WTC11 (cell line): ENCODE results near the gene MGAT5B. TPM values are rescaled to one million over a fixed set of nuclear protein-coding genes. Genes with fewer than 3 reads are reported as not detected.

Experiments used
- CREB1 ChIP-seq: sonication (generic); formaldehyde crosslinking; IDR thresholded peaks from 2 replicates; pipeline ENCODE4 v1.8.0; 2023; ENCODE audit warnings: mild to moderate bottlenecking, missing genetic modification reagents
- ELF4 ChIP-seq: sonication (generic); formaldehyde crosslinking; IDR thresholded peaks from 2 replicates; pipeline ENCODE4 v1.8.1; 2022; ENCODE audit warnings: low read depth, mild to moderate bottlenecking, moderate library complexity, missing genetic modification reagents
- ETV6 ChIP-seq: sonication (generic); formaldehyde crosslinking; IDR thresholded peaks from 2 replicates; pipeline ENCODE4 v1.8.1; 2022; ENCODE audit warnings: mild to moderate bottlenecking, missing genetic modification reagents
- FOXJ3 ChIP-seq: sonication (generic); formaldehyde crosslinking; IDR thresholded peaks from 2 replicates; pipeline ENCODE4 v1.9.0; 2021; ENCODE audit warnings: missing genetic modification reagents, mild to moderate bottlenecking, borderline replicate concordance
- FOXP1 ChIP-seq: sonication (generic); formaldehyde crosslinking; IDR thresholded peaks from 2 replicates; pipeline ENCODE4 v1.8.0; 2022; ENCODE audit warnings: missing genetic modification reagents, mild to moderate bottlenecking, moderate library complexity, borderline replicate concordance
- GTF2I ChIP-seq: fragments of 250-450 bp; sonication (Bioruptor Pico); conservative IDR thresholded peaks from 2 replicates; pipeline ENCODE4 v1.4.0; 2021; ENCODE audit warnings: mild to moderate bottlenecking
- HMGA2 ChIP-seq: fragments of 250-450 bp; sonication (Bioruptor Pico); IDR thresholded peaks from 2 replicates; pipeline ENCODE4 v1.4.0; 2021; ENCODE audit warnings: mild to moderate bottlenecking, moderate library complexity
- NFATC4 ChIP-seq: fragments of 250-450 bp; sonication (Bioruptor Pico); IDR thresholded peaks from 2 replicates; pipeline ENCODE4 v1.9.0; 2021; ENCODE audit warnings: mild to moderate bottlenecking
- SP1 ChIP-seq: sonication (generic); formaldehyde crosslinking; conservative IDR thresholded peaks from 2 replicates; pipeline ENCODE4 v1.8.1; 2022; ENCODE audit warnings: missing genetic modification reagents
- TEAD4 ChIP-seq: sonication (generic); formaldehyde crosslinking; IDR thresholded peaks from 2 replicates; pipeline ENCODE4 v1.8.0; 2022; ENCODE audit warnings: mild to moderate bottlenecking, missing genetic modification reagents
- ZBTB21 ChIP-seq: sonication (generic); formaldehyde crosslinking; IDR thresholded peaks from 2 replicates; pipeline ENCODE4 v1.8.1; 2023; ENCODE audit warnings: mild to moderate bottlenecking, missing genetic modification reagents, borderline replicate concordance
- ZNF138 ChIP-seq: sonication (generic); formaldehyde crosslinking; conservative IDR thresholded peaks from 2 replicates; pipeline ENCODE4 v1.8.1; 2022; ENCODE audit warnings: mild to moderate bottlenecking, moderate library complexity, missing genetic modification reagents
- ZNF416 ChIP-seq: fragments of 250-450 bp; sonication (Bioruptor Pico); IDR thresholded peaks from 2 replicates; pipeline ENCODE4 v1.9.0; 2021; ENCODE audit warnings: mild to moderate bottlenecking, inconsistent platforms
- ZNF423 ChIP-seq: fragments of 250-450 bp; sonication (Bioruptor Pico); IDR thresholded peaks from 2 replicates; pipeline ENCODE4 v2.1.2; 2022; ENCODE audit warnings: mild to moderate bottlenecking, moderate library complexity
- total RNA-seq: library from RNA; stranded (reverse); gene quantifications from 3 replicates; pipeline ENCODE4 v1.2.3, GENCODE V29; 2021
- TF ChIP-seq, protein P1 (sequence below): sonication (generic); formaldehyde crosslinking; IDR thresholded peaks from 2 replicates; pipeline ENCODE4 v1.8.1; 2022; ENCODE audit warnings: missing genetic modification reagents, borderline replicate concordance
- TF ChIP-seq, protein P2 (sequence below): sonication (generic); formaldehyde crosslinking; conservative IDR thresholded peaks from 2 replicates; pipeline ENCODE4 v1.8.1; 2022; ENCODE audit warnings: mild to moderate bottlenecking, missing genetic modification reagents
- TF ChIP-seq, protein P3 (sequence below): sonication (generic); formaldehyde crosslinking; IDR thresholded peaks from 2 replicates; pipeline ENCODE4 v1.8.0; 2022; ENCODE audit warnings: mild to moderate bottlenecking, missing genetic modification reagents
- TF ChIP-seq, protein P4 (sequence below): fragments of 250-450 bp; sonication (Bioruptor Pico); IDR thresholded peaks from 2 replicates; pipeline ENCODE4 v1.9.0; 2021; ENCODE audit warnings: mild to moderate bottlenecking
- TF ChIP-seq, protein P5 (sequence below): sonication (generic); formaldehyde crosslinking; IDR thresholded peaks from 2 replicates; pipeline ENCODE4 v1.8.1; 2022; ENCODE audit warnings: low read depth, mild to moderate bottlenecking, moderate library complexity, missing genetic modification reagents, borderline replicate concordance
- TF ChIP-seq, protein P6 (sequence below): sonication (generic); formaldehyde crosslinking; IDR thresholded peaks from 2 replicates; pipeline ENCODE4 v1.8.0; 2022; ENCODE audit warnings: missing genetic modification reagents
- TF ChIP-seq, protein P7 (sequence below): sonication (generic); formaldehyde crosslinking; IDR thresholded peaks from 2 replicates; pipeline ENCODE4 v1.8.1; 2023; ENCODE audit warnings: mild to moderate bottlenecking, missing genetic modification reagents, moderate library complexity
- TF ChIP-seq, protein P8 (sequence below): fragments of 250-450 bp; sonication (Bioruptor Pico); conservative IDR thresholded peaks from 2 replicates; pipeline ENCODE4 v1.9.0; 2021; ENCODE audit warnings: mild to moderate bottlenecking

MGAT5B gene
- total RNA-seq, 1 experiment from 2014 or later = 11.6 TPM

DNA sequence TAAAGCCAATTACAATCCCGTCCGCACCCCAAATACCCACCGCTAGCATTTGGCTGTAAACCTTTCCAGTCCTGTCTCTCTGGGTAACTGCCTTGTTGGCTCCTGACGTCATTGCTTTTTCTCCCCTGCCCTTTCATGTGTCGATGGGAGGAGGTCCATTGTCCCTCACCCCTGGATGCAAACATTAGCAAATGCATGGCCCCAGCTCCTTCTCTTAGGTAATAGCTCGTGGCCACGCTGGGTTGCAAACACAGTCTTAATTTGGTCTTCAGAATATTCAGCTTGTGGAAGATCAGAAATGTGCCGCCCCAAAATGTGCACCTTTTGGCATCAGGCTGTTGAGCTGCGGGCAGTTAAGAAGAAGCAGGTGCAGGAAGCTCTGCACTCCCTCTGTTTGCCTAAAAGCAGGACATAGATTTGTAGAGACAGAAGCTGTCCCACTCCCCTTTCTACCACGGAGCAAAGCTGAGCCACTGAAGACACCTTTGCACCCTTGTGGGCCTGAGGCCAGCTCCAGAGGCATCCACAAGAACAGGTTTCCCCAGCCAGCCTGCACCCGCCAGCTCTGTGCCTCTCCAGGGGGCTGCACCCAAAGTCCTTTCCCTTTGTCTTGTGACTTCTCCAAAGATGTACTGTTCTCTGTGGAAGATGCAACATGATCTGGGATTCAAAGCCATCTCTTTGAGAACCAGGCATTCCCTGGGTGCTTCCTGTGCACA is 127.3 kb downstream of the MGAT5B start (continued):
- TF ChIP-seq FOXJ3 (CRISPR knock-in tag) (no peak), SP1 (CRISPR knock-in tag) (no peak), HMGA2 (CRISPR knock-in tag) (no peak), ZBTB21 (peak; percentile 93; the same call in 1 of the 2 replicates), ZNF416 (CRISPR knock-in tag) (no peak), ELF4 (CRISPR knock-in tag) (no peak), ZNF423 (CRISPR knock-in tag) (peak; percentile 39; the same call in 1 of the 2 replicates), NFATC4 (CRISPR knock-in tag) (no peak), GTF2I (CRISPR knock-in tag) (no peak), TEAD4 (CRISPR knock-in tag) (no peak), CREB1 (CRISPR knock-in tag) (no peak), ZNF138 (CRISPR knock-in tag) (no peak), FOXP1 (CRISPR knock-in tag) (no peak), ETV6 (CRISPR knock-in tag) (0 out of 2 replicates have a peak, but pooled peaks have one; percentile 17)
- TF ChIP-seq, protein P1, sequence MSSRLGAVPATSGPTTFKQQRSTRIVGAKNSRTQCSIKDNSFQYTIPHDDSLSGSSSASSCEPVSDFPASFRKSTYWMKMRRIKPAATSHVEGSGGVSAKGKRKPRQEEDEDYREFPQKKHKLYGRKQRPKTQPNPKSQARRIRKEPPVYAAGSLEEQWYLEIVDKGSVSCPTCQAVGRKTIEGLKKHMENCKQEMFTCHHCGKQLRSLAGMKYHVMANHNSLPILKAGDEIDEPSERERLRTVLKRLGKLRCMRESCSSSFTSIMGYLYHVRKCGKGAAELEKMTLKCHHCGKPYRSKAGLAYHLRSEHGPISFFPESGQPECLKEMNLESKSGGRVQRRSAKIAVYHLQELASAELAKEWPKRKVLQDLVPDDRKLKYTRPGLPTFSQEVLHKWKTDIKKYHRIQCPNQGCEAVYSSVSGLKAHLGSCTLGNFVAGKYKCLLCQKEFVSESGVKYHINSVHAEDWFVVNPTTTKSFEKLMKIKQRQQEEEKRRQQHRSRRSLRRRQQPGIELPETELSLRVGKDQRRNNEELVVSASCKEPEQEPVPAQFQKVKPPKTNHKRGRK = no peak
- TF ChIP-seq, protein P2, sequence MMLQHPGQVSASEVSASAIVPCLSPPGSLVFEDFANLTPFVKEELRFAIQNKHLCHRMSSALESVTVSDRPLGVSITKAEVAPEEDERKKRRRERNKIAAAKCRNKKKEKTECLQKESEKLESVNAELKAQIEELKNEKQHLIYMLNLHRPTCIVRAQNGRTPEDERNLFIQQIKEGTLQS = no peak
- TF ChIP-seq, protein P3, sequence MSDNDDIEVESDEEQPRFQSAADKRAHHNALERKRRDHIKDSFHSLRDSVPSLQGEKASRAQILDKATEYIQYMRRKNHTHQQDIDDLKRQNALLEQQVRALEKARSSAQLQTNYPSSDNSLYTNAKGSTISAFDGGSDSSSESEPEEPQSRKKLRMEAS (CRISPR knock-in tag) = peak; percentile 18; the same call in 1 of the 2 replicates
- TF ChIP-seq, protein P4, sequence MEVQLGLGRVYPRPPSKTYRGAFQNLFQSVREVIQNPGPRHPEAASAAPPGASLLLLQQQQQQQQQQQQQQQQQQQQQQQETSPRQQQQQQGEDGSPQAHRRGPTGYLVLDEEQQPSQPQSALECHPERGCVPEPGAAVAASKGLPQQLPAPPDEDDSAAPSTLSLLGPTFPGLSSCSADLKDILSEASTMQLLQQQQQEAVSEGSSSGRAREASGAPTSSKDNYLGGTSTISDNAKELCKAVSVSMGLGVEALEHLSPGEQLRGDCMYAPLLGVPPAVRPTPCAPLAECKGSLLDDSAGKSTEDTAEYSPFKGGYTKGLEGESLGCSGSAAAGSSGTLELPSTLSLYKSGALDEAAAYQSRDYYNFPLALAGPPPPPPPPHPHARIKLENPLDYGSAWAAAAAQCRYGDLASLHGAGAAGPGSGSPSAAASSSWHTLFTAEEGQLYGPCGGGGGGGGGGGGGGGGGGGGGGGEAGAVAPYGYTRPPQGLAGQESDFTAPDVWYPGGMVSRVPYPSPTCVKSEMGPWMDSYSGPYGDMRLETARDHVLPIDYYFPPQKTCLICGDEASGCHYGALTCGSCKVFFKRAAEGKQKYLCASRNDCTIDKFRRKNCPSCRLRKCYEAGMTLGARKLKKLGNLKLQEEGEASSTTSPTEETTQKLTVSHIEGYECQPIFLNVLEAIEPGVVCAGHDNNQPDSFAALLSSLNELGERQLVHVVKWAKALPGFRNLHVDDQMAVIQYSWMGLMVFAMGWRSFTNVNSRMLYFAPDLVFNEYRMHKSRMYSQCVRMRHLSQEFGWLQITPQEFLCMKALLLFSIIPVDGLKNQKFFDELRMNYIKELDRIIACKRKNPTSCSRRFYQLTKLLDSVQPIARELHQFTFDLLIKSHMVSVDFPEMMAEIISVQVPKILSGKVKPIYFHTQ (CRISPR knock-in tag) = no peak
- TF ChIP-seq, protein P5, sequence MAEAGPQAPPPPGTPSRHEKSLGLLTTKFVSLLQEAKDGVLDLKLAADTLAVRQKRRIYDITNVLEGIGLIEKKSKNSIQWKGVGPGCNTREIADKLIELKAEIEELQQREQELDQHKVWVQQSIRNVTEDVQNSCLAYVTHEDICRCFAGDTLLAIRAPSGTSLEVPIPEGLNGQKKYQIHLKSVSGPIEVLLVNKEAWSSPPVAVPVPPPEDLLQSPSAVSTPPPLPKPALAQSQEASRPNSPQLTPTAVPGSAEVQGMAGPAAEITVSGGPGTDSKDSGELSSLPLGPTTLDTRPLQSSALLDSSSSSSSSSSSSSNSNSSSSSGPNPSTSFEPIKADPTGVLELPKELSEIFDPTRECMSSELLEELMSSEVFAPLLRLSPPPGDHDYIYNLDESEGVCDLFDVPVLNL (CRISPR knock-in tag) = no peak
- TF ChIP-seq, protein P6, sequence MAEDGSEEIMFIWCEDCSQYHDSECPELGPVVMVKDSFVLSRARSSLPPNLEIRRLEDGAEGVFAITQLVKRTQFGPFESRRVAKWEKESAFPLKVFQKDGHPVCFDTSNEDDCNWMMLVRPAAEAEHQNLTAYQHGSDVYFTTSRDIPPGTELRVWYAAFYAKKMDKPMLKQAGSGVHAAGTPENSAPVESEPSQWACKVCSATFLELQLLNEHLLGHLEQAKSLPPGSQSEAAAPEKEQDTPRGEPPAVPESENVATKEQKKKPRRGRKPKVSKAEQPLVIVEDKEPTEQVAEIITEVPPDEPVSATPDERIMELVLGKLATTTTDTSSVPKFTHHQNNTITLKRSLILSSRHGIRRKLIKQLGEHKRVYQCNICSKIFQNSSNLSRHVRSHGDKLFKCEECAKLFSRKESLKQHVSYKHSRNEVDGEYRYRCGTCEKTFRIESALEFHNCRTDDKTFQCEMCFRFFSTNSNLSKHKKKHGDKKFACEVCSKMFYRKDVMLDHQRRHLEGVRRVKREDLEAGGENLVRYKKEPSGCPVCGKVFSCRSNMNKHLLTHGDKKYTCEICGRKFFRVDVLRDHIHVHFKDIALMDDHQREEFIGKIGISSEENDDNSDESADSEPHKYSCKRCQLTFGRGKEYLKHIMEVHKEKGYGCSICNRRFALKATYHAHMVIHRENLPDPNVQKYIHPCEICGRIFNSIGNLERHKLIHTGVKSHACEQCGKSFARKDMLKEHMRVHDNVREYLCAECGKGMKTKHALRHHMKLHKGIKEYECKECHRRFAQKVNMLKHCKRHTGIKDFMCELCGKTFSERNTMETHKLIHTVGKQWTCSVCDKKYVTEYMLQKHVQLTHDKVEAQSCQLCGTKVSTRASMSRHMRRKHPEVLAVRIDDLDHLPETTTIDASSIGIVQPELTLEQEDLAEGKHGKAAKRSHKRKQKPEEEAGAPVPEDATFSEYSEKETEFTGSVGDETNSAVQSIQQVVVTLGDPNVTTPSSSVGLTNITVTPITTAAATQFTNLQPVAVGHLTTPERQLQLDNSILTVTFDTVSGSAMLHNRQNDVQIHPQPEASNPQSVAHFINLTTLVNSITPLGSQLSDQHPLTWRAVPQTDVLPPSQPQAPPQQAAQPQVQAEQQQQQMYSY = no peak
- TF ChIP-seq, protein P7, sequence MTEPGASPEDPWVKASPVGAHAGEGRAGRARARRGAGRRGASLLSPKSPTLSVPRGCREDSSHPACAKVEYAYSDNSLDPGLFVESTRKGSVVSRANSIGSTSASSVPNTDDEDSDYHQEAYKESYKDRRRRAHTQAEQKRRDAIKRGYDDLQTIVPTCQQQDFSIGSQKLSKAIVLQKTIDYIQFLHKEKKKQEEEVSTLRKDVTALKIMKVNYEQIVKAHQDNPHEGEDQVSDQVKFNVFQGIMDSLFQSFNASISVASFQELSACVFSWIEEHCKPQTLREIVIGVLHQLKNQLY (CRISPR knock-in tag) = no peak
- TF ChIP-seq, protein P8, sequence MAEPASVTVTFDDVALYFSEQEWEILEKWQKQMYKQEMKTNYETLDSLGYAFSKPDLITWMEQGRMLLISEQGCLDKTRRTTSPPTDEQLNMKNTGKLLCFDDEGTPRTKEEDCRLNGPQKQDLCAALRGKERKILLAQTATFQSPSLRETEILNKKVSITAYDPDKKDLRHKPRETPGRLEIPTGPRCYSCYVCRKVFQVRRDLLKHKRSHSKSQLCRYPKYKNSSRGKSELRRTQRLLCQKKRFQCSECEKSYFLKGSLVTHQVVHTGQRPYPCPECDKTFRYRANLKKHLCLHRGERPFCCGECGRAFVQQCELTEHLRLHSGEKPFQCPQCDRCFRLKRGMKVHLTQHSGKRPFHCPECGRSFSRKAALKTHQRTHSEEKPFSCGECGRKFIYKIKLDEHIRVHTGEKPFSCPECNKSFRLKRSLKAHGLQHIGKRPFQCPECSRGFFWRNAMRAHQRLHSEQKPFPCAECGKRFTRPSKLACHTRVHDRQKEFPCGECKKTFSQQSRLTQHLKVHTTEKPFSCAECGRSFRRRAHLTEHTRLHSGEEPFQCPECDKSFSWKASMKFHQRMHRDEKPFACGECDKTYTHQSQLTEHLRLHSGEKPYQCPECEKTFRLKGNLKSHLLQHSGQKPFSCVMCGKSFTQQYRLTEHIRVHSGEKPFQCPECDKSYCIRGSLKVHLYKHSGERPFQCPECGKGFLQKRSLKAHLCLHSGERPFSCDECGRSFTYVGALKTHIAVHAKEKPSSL = no peak
